GM19452 (cell line): Measurements from ENCODE around the gene TUBG1.
"Not testable (repeated sequence)": the region's sequence is repeated elsewhere in the genome, so short reads cannot be mapped to it uniquely, and the experiment has no call there.

Experiments
- ATAC-seq: cut with Tn5 transposase; IDR thresholded peaks from one replicate; pipeline ENCODE4 v1.9.1; 2021; ENCODE audit not compliant: unreplicated experiment

Gene TUBG1

GRCh38 chr17:42578282-42578869 is 31.1 kb upstream of the TUBG1 start:
- ATAC-seq: peak; percentile 42

- no peak for ATAC-seq
Measured at GRCh38 chr17:42579794-42580551, 29.5 kb upstream of the TUBG1 start.

GRCh38 chr17:42581744-42582270 is 27.7 kb upstream of the TUBG1 start:
- no peak for ATAC-seq

GRCh38 chr17:42584880-42585279 is 24.6 kb upstream of the TUBG1 start:
- no peak for ATAC-seq

- ATAC-seq: no peak
Measured at GRCh38 chr17:42585353-42585752, 24.1 kb upstream of the TUBG1 start.

- ATAC-seq: no peak
Measured at GRCh38 chr17:42586514-42587230, 22.8 kb upstream of the TUBG1 start.

GRCh38 chr17:42590886-42591285 is 18.6 kb upstream of the TUBG1 start:
- ATAC-seq: no peak

- no peak for ATAC-seq
Measured at GRCh38 chr17:42591411-42591810, 18.1 kb upstream of the TUBG1 start.

GRCh38 chr17:42596386-42596785 is 13.1 kb upstream of the TUBG1 start:
- ATAC-seq: no peak

GRCh38 chr17:42598905-42599304 is 10.6 kb upstream of the TUBG1 start:
- no peak for ATAC-seq

GRCh38 chr17:42603318-42603717 is 6.2 kb upstream of the TUBG1 start:
- no peak for ATAC-seq

- no peak for ATAC-seq
Measured at GRCh38 chr17:42607769-42608168, 1.7 kb upstream of the TUBG1 start.

GRCh38 chr17:42608305-42609181 is 940 bp upstream of the TUBG1 start:
- ATAC-seq: peak; percentile 38

- not testable (repeated sequence) for ATAC-seq
Measured at GRCh38 chr17:42609814-42610801, 625 bp downstream of the TUBG1 start.

- no peak for ATAC-seq
Measured at GRCh38 chr17:42612013-42612412, 2.5 kb downstream of the TUBG1 start.

GRCh38 chr17:42613699-42614295 is 4.3 kb downstream of the TUBG1 start:
- no peak for ATAC-seq

- peak; percentile 24 for ATAC-seq
Measured at GRCh38 chr17:42617956-42618431, 8.5 kb downstream of the TUBG1 start.

- ATAC-seq: peak; percentile 65
Measured at GRCh38 chr17:42618442-42619150, 9.1 kb downstream of the TUBG1 start.
